Activated naive CD8-positive, alpha-beta T cell (primary cell): ENCODE data around the gene MORC3.
A peak's percentile ranks its signal among the peaks of the same experiment; 100 is the strongest.
"Not testable (repeated sequence)": the region's sequence is repeated elsewhere in the genome, so short reads cannot be mapped to it uniquely, and the experiment has no call there.

Experiments used
- H3K27ac Mint-ChIP-seq: one replicate; pipeline ENCODE4 v1.8.0; 2021; ENCODE audit warnings: mixed read lengths
- H3K27me3 Mint-ChIP-seq: one replicate; pipeline ENCODE4 v1.8.0; 2021; ENCODE audit warnings: mixed read lengths
- H3K36me3 Mint-ChIP-seq: one replicate; pipeline ENCODE4 v1.8.0; 2021; ENCODE audit warnings: mixed read lengths
- H3K4me1 Mint-ChIP-seq: one replicate; pipeline ENCODE4 v1.8.0; 2021; ENCODE audit warnings: low read depth, mixed read lengths
- H3K4me3 Mint-ChIP-seq: one replicate; pipeline ENCODE4 v1.8.0; 2021; ENCODE audit warnings: mild to moderate bottlenecking, mixed read lengths
- H3K9me3 Mint-ChIP-seq: one replicate; pipeline ENCODE4 v1.8.0; 2021; ENCODE audit warnings: low read depth, mixed read lengths

Gene MORC3

GRCh38 chr21:36386031-36386642 is 66.1 kb downstream of the MORC3 start:
- Mint-ChIP-seq H3K4me3 (peak overlapping the region; percentile 87), H3K9me3 (no peaks in the 10 kb centered on the region), H3K27me3 (no peaks in the 10 kb centered on the region), H3K4me1 (peaks cover 10% of the 10 kb centered on the region), H3K36me3 (peaks cover 4% of the 10 kb centered on the region), H3K27ac (peak overlapping the region; percentile 28)

DNA sequence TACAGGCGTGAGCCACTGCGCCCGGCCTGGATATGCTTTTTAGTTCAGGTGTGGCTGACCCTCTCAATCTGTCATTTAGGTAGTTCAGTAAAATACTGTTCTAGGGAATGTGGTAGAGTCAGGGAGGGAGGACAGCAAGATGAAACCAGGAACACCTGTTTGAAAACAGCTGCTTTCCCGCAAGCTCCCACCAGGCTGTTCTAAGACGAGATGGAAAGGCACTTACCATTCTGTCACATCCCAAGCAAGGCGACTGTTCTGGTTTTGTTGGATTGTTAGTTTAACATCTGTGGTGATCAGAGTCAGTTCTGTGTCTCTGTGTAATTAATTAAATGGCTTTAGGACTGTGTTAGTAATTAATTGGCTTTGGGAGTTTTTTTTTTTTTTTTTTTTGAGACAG is 68.1 kb downstream of the MORC3 start:
- Mint-ChIP-seq H3K27me3 (no peaks in the 10 kb centered on the region), H3K27ac (no peak overlapping the region), H3K36me3 (peaks cover 6% of the 10 kb centered on the region), H3K9me3 (no peaks in the 10 kb centered on the region), H3K4me1 (peaks cover 5% of the 10 kb centered on the region), H3K4me3 (no peak overlapping the region)

GRCh38 chr21:36388835-36389234 is 68.8 kb downstream of the MORC3 start:
- Mint-ChIP-seq H3K27me3 (no peaks in the 10 kb centered on the region), H3K36me3 (peaks cover 6% of the 10 kb centered on the region), H3K4me3 (no peak overlapping the region), H3K27ac (no peak overlapping the region), H3K9me3 (no peaks in the 10 kb centered on the region), H3K4me1 (peaks cover 5% of the 10 kb centered on the region)

GRCh38 chr21:36391649-36392048 is 71.7 kb downstream of the MORC3 start:
- H3K27me3 Mint-ChIP-seq, H3K4me1 Mint-ChIP-seq, H3K4me3 Mint-ChIP-seq, H3K9me3 Mint-ChIP-seq, H3K27ac Mint-ChIP-seq: not testable (repeated sequence)
- peaks cover 10% of the 10 kb centered on the region for H3K36me3 Mint-ChIP-seq

DNA sequence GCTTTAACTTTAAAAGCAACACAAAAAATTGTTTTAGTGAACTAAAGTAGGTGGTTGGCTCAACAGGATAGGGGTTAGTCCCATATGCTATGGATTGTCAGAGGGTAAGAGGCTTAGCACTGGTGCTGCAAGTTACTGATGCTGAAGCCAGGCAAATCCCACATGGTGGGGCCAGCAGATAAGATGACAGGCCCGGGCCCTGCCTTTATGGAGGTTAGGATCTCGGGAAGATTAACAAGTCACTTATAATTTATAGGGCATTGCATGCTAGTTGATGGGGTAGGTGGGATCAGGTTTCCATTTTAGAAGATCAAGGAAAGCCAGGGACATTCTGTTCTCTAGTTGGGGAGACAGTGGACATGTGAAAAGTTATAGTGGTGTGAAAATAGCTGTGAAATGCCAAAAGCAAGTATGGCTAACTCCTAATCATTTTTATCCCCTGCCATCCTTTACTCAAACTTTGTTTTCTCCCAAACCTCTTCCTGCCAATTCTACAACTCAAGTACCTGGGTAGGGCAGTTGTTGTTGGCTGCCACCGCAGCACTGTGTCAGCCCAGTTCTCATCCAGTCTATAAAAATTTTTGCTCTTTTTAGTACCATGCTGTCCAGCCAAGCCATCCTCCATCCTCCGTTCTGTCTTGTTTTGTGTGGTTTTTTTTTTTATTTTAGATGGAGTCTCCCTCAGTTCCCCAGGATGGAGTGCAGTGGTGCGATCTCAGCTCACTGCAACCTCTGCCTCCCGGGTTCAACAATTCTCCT is 75.5 kb downstream of the MORC3 start:
- no peak overlapping the region for H3K27ac Mint-ChIP-seq
- H3K27me3 Mint-ChIP-seq, result no peaks in the 10 kb centered on the region
- H3K36me3 Mint-ChIP-seq, result peaks cover 22% of the 10 kb centered on the region
- no peaks in the 10 kb centered on the region for H3K9me3 Mint-ChIP-seq
- H3K4me3 Mint-ChIP-seq, result no peak overlapping the region
- no peaks in the 10 kb centered on the region for H3K4me1 Mint-ChIP-seq

GRCh38 chr21:36396325-36396724 is 76.3 kb downstream of the MORC3 start:
- H3K27me3 Mint-ChIP-seq, result no peaks in the 10 kb centered on the region
- H3K27ac Mint-ChIP-seq, result no peak overlapping the region

DNA sequence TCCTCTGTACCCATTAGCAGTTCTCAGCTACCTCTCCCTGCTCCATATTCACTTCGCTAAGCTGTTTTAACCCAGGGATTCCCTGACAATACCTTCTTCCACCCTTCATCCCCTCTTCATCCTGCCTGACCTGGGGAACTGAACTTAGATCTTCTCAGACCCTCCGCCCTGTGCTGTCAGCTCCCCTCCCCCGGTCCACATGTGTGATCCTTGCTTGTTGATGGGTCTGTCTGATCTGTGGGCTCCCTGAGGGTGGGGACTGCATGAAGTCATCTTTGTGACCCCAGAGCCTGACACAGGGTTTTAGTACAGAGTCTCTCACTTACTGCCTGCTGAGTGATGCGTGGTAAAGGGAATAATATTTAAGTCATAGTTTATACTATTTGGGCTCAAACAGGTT is 77.0 kb downstream of the MORC3 start:
- Mint-ChIP-seq H3K4me3 (no peak overlapping the region), H3K9me3 (no peaks in the 10 kb centered on the region), H3K27me3 (no peaks in the 10 kb centered on the region), H3K4me1 (no peaks in the 10 kb centered on the region), H3K36me3 (peaks cover 21% of the 10 kb centered on the region), H3K27ac (no peak overlapping the region)

More at GRCh38 chr21:36396325-36396724, 76.3 kb downstream of the MORC3 start:
- no peak overlapping the region for H3K4me3 Mint-ChIP-seq
- H3K36me3 Mint-ChIP-seq, result peaks cover 22% of the 10 kb centered on the region
- H3K9me3 Mint-ChIP-seq, result no peaks in the 10 kb centered on the region
- no peaks in the 10 kb centered on the region for H3K4me1 Mint-ChIP-seq

DNA sequence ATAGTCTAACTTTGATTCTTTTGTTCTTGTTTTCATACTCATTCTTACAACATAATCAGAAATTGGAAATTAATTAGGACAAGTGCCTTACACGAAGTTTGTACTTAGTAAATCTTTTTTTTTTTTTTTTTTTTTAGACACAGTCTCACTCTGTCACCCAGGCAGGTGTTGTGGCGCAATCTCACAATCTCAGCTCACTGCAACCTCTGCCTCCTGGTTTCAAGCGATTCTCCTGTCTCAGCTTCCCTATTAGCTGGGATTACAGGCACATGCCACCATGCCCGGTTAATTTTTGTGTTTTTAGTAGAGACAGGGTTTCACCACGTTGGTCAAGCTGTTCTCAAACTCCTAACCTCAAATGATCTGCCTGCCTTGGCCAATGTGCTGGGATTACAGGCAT is 77.6 kb downstream of the MORC3 start:
- Mint-ChIP-seq H3K27ac (no peak overlapping the region), H3K4me1 (no peaks in the 10 kb centered on the region), H3K36me3 (peaks cover 20% of the 10 kb centered on the region), H3K27me3 (no peaks in the 10 kb centered on the region), H3K4me3 (no peak overlapping the region), H3K9me3 (no peaks in the 10 kb centered on the region)

GRCh38 chr21:36399736-36400135 is 79.7 kb downstream of the MORC3 start:
- H3K27me3 Mint-ChIP-seq, H3K4me1 Mint-ChIP-seq, H3K27ac Mint-ChIP-seq, H3K4me3 Mint-ChIP-seq, H3K9me3 Mint-ChIP-seq: not testable (repeated sequence)
- H3K36me3 Mint-ChIP-seq, result peaks cover 21% of the 10 kb centered on the region

DNA sequence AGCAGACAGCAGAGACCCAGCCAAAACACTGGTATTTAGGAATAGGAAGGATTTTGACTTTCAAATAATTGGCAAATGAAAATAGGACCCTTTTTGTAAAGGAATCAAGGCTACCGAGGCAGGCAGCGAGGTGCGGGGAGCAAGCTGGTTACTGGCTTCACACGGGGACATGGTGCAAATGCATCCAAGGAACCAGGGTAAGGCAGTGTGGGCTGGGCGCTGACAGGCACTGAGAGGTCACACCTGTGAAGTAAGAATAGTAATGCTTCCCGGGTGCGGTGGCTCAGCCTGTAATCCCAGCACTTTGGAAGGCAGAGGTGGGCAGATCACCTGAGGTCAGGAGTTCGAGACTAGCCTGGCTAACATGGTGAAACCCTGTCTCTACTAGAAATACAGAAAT is 80.7 kb downstream of the MORC3 start:
- no peaks in the 10 kb centered on the region for H3K27me3 Mint-ChIP-seq
- no peak overlapping the region for H3K27ac Mint-ChIP-seq
- no peaks in the 10 kb centered on the region for H3K9me3 Mint-ChIP-seq
- no peak overlapping the region for H3K4me3 Mint-ChIP-seq
- peaks cover 21% of the 10 kb centered on the region for H3K36me3 Mint-ChIP-seq
- no peaks in the 10 kb centered on the region for H3K4me1 Mint-ChIP-seq

GRCh38 chr21:36402339-36402738 is 82.3 kb downstream of the MORC3 start:
- Mint-ChIP-seq H3K4me3 (no peak overlapping the region), H3K9me3 (no peaks in the 10 kb centered on the region), H3K4me1 (no peaks in the 10 kb centered on the region), H3K27ac (no peak overlapping the region), H3K36me3 (peaks cover 18% of the 10 kb centered on the region), H3K27me3 (no peaks in the 10 kb centered on the region)

DNA sequence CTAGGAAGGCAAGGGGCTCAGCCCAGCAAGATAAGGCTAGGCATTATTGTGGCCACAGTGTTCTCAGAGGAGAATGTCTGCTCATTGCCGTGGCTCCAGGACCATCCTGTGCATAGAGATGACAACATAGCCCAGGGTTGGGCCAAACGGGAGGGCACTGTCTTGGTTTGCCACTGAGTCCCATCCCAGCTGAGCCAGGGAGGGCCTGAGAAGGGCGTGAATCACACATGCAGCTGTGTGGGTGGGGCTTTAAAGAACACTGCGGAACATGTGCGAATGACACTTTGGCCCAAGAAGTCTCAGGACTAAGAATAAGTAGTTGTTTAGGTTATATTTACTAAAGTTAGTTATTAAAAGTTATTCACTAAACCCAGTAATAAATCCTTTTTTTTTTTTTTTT is 83.7 kb downstream of the MORC3 start:
- H3K27me3 Mint-ChIP-seq, result no peaks in the 10 kb centered on the region
- H3K4me1 Mint-ChIP-seq, result no peaks in the 10 kb centered on the region
- no peak overlapping the region for H3K4me3 Mint-ChIP-seq
- no peak overlapping the region for H3K27ac Mint-ChIP-seq
- H3K9me3 Mint-ChIP-seq, result no peaks in the 10 kb centered on the region
- H3K36me3 Mint-ChIP-seq, result peaks cover 16% of the 10 kb centered on the region

DNA sequence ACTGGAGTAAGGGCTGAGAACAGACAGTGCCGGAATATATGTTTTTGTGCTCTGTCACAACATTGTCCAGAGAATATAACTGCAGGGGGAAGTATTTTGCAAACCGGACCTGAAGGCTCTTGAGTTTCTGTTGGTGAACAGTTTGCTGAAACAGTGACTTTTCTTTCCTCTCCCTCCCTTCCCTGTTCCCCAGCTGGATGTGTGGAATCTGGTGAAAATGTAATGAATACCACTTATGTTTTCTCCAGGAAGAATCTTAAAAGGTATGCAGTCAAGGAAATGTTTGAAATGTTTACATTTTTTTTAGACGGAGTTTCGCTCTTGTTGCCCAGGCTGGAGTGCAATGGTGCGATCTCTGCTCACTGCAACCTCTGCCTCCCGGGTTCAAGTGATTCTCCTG is 88.6 kb downstream of the MORC3 start:
- no peaks in the 10 kb centered on the region for H3K27me3 Mint-ChIP-seq
- no peaks in the 10 kb centered on the region for H3K9me3 Mint-ChIP-seq
- peaks cover 16% of the 10 kb centered on the region for H3K36me3 Mint-ChIP-seq
- no peaks in the 10 kb centered on the region for H3K4me1 Mint-ChIP-seq
- no peak overlapping the region for H3K27ac Mint-ChIP-seq
- H3K4me3 Mint-ChIP-seq, result no peak overlapping the region

DNA sequence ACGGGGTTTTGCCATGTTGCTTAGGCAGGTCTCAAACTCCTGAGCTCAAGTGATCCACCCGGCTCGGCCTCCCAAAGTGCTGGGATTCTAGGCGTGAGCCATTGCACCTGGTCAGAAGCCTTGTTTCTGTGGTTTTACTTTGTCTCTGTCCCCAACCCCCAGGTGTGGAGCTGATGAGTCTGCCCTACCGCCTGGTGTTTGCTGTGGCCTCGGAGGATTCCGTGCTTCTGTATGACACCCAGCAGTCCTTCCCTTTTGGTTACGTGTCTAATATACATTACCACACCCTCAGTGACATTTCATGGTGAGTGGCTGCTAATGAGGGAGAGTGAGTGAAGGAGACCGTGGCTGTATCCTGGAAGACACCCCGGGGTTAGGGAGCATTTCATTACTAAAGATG is 91.3 kb downstream of the MORC3 start:
- Mint-ChIP-seq H3K27ac (no peak overlapping the region), H3K4me3 (no peak overlapping the region), H3K27me3 (no peaks in the 10 kb centered on the region), H3K36me3 (peaks cover 19% of the 10 kb centered on the region), H3K9me3 (no peaks in the 10 kb centered on the region), H3K4me1 (no peaks in the 10 kb centered on the region)

DNA sequence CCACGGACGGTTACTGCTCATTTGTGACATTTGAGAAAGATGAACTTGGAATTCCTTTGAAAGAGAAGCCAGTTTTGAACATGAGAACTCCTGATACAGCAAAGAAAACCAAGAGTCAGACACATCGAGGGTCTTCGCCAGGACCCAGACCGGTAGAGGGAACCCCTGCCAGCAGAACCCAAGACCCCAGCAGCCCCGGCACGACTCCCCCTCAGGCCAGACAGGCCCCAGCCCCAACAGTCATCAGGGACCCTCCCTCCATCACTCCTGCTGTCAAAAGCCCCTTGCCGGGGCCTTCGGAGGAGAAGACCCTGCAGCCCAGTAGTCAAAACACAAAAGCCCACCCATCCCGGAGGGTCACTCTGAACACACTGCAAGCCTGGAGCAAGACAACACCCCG is 92.9 kb downstream of the MORC3 start:
- H3K36me3 Mint-ChIP-seq, result peaks cover 13% of the 10 kb centered on the region
- H3K27ac Mint-ChIP-seq, result no peak overlapping the region

GRCh38 chr21:36415375-36415774 is 95.4 kb downstream of the MORC3 start:
- H3K36me3 Mint-ChIP-seq, result peaks cover 13% of the 10 kb centered on the region
- no peaks in the 10 kb centered on the region for H3K4me1 Mint-ChIP-seq
- H3K4me3 Mint-ChIP-seq, result no peak overlapping the region
- H3K27me3 Mint-ChIP-seq, result no peaks in the 10 kb centered on the region
- H3K27ac Mint-ChIP-seq, result no peak overlapping the region
- no peaks in the 10 kb centered on the region for H3K9me3 Mint-ChIP-seq

More for the DNA sequence above, 92.9 kb downstream of the MORC3 start:
- Mint-ChIP-seq H3K4me1 (no peaks in the 10 kb centered on the region), H3K4me3 (no peak overlapping the region), H3K9me3 (no peaks in the 10 kb centered on the region), H3K27me3 (no peaks in the 10 kb centered on the region)
